T-helper 1 cell treated with Interleukin-12 subunit alpha and Interleukin-12 subunit beta and Interleukin-4 antibody, amounts not matched to agents 30 μg/mL and 1 μg/mL, for 36 hours (primary cell): ENCODE results near the gene TMCC2.
"Not testable (repeated sequence)": the region's sequence is repeated elsewhere in the genome, so short reads cannot be mapped to it uniquely, and the experiment has no call there.

ENCODE experiments used
- H3K27ac Mint-ChIP-seq: one replicate; pipeline ENCODE4 v1.8.0; 2021; ENCODE audit warnings: mild to moderate bottlenecking, mixed read lengths
- H3K27me3 Mint-ChIP-seq: one replicate; pipeline ENCODE4 v1.8.0; 2021; ENCODE audit warnings: low read depth, mixed read lengths
- H3K36me3 Mint-ChIP-seq: one replicate; pipeline ENCODE4 v1.8.0; 2021; ENCODE audit warnings: low read depth, mixed read lengths
- H3K4me1 Mint-ChIP-seq: one replicate; pipeline ENCODE4 v1.8.0; 2021; ENCODE audit warnings: low read depth, mixed read lengths
- H3K4me3 Mint-ChIP-seq: one replicate; pipeline ENCODE4 v1.8.0; 2021; ENCODE audit warnings: mild to moderate bottlenecking, moderate library complexity, mixed read lengths
- H3K9me3 Mint-ChIP-seq: one replicate; pipeline ENCODE4 v1.8.0; 2021; ENCODE audit warnings: mixed read lengths

The TMCC2 gene

GRCh38 chr1:205284420-205285144 lies 56.8 kb downstream of the TMCC2 start:
- H3K27me3 Mint-ChIP-seq = peaks cover 6% of the 10 kb centered on the region
- H3K9me3 Mint-ChIP-seq = no peaks in the 10 kb centered on the region
- H3K36me3 Mint-ChIP-seq = peaks cover 3% of the 10 kb centered on the region
- peaks cover 65% of the 10 kb centered on the region for H3K4me1 Mint-ChIP-seq
- H3K4me3 Mint-ChIP-seq = peak overlapping the region; percentile 79
- peak overlapping the region; percentile 95 for H3K27ac Mint-ChIP-seq

- H3K27me3 Mint-ChIP-seq = peaks cover 6% of the 10 kb centered on the region
- H3K4me3 Mint-ChIP-seq = peak overlapping the region; percentile 79
- peak overlapping the region; percentile 95 for H3K27ac Mint-ChIP-seq
- H3K36me3 Mint-ChIP-seq = no peaks in the 10 kb centered on the region
- no peaks in the 10 kb centered on the region for H3K9me3 Mint-ChIP-seq
- peaks cover 58% of the 10 kb centered on the region for H3K4me1 Mint-ChIP-seq
These were observed 57.8 kb downstream of the TMCC2 start for GRCh38 chr1:205285381-205286101.

DNA sequence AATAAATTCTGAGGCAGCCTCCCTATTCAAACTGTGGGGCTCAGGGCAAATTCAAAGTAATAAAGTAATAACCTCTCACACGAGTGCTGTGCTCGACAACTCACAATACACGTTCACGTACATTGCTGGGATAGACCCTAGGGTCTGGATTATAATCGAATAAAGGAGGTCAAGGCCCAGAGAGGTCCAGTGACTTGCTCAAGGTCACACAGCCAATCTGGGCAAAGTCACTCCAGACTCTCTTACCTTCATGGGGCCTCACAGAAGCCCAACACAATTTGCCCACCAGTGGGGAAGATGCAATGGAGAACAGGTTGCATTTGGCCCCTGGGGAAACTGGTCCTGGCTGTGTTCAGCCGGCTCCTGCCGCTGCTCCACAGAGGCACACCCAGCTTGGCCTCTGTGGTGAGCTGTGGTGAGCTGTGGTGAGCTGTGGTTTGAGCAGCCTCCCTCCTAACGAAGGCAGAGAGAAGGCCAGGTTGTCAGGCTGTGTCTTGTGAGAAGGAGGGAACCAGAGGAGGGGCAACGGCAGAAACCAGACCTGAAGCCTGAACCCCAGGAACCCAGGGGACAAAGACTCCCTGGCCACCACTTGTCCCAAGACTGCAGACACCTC lies 58.7 kb downstream of the TMCC2 start:
- H3K27me3 Mint-ChIP-seq = peaks cover 6% of the 10 kb centered on the region

DNA sequence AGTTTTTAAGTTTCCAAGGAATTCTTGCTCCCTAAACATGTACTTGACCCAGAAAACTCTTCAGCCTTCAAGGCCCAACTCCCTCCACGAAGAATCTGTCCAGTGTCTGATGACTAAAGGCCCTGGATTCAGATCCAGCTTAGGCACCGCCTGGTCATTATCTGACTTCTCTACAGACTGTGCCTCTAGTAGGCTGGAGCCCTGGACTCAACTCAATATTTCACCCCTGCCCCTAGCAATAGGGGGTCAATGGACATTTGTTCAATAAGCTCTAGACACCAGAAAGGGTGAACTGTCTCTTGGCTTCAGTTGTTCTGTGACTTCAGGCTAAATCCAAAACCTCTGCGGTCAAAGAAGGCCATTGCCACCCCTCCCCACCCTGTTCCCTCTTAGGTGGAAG lies 59.3 kb downstream of the TMCC2 start:
- Mint-ChIP-seq H3K27ac (peak overlapping the region; percentile 95), H3K4me1 (peaks cover 58% of the 10 kb centered on the region), H3K27me3 (peaks cover 6% of the 10 kb centered on the region), H3K9me3 (no peaks in the 10 kb centered on the region), H3K4me3 (peak overlapping the region; percentile 79), H3K36me3 (no peaks in the 10 kb centered on the region)

More for the DNA sequence above, 58.7 kb downstream of the TMCC2 start:
- H3K9me3 Mint-ChIP-seq = no peaks in the 10 kb centered on the region
- H3K4me3 Mint-ChIP-seq = peak overlapping the region; percentile 79
- no peaks in the 10 kb centered on the region for H3K36me3 Mint-ChIP-seq
- peaks cover 55% of the 10 kb centered on the region for H3K4me1 Mint-ChIP-seq
- H3K27ac Mint-ChIP-seq = peak overlapping the region; percentile 95

DNA sequence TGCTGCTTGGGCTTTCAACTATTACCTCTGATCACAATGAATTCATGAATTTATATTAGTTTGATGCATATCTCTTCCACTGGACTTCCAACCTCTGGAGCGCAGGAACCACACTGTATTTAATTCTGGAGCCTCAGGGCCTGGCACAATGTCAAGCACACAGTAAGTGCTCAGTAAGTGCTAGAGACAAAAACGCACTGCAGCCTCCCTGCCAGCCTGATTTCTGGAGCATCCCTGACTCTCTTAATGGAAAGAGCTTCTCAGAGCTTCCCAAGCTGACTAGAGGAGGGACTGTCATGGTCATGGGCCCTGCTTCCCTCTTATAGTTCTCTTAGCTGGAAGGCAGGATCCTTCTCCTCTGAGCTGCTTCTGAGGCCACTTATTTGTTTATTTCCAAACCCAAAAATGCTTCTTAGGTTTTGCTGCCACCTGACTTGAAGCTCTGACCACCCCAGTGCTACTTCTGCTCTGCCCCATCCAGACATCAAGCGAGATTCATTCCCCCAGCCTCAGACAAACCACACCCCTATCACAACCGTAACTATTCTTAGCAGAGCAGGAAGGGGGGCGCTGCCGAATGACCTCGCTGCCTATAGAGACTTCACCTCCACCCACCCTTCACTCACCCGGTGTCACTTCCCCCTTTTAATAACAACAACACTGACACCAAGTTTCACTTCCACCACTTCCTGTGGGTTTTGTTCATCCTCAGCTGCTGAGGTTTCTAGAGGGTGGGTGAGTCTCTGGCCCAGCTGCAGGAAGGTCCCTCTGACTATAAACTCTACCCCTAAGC lies 60.2 kb downstream of the TMCC2 start:
- Mint-ChIP-seq H3K9me3 (no peaks in the 10 kb centered on the region), H3K4me3 (peak overlapping the region; percentile 62), H3K27ac (peak overlapping the region; percentile 95), H3K36me3 (no peaks in the 10 kb centered on the region), H3K27me3 (no peaks in the 10 kb centered on the region), H3K4me1 (peaks cover 53% of the 10 kb centered on the region)

- Mint-ChIP-seq H3K36me3 (no peaks in the 10 kb centered on the region), H3K9me3 (no peaks in the 10 kb centered on the region), H3K4me3 (no peak overlapping the region), H3K4me1 (peaks cover 40% of the 10 kb centered on the region), H3K27ac (no peak overlapping the region), H3K27me3 (peaks cover 11% of the 10 kb centered on the region)
These were observed 63.9 kb downstream of the TMCC2 start for GRCh38 chr1:205291596-205291995.

- no peaks in the 10 kb centered on the region for H3K36me3 Mint-ChIP-seq
- H3K27ac Mint-ChIP-seq = no peak overlapping the region
- peaks cover 11% of the 10 kb centered on the region for H3K27me3 Mint-ChIP-seq
- H3K9me3 Mint-ChIP-seq = no peaks in the 10 kb centered on the region
- no peak overlapping the region for H3K4me3 Mint-ChIP-seq
- peaks cover 32% of the 10 kb centered on the region for H3K4me1 Mint-ChIP-seq
These were observed 65.8 kb downstream of the TMCC2 start for GRCh38 chr1:205293350-205294074.

GRCh38 chr1:205294175-205294917 lies 66.6 kb downstream of the TMCC2 start:
- Mint-ChIP-seq H3K4me3 (no peak overlapping the region), H3K27me3 (peaks cover 11% of the 10 kb centered on the region), H3K9me3 (no peaks in the 10 kb centered on the region), H3K4me1 (peaks cover 30% of the 10 kb centered on the region), H3K27ac (no peak overlapping the region), H3K36me3 (no peaks in the 10 kb centered on the region)

DNA sequence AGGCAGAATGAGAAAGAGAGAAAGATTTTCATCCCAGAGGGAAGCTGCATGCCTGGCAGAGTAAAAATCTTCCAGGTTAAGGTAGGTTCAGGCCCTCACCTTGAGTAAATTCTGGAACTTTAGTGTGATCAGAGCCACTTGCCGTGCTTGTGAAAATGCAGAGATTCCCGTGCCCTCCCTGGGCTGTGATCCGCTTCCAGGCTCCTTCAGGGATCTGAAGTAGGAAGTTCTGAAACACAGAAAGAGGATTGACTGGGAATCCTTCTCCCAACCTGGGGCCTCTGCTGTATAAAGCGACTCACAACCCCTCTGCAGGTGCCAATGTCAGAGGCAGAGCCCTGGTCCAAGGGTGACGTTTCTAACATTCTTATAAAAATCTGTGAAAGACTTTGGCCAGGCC lies 67.2 kb downstream of the TMCC2 start:
- H3K27ac Mint-ChIP-seq = no peak overlapping the region
- H3K9me3 Mint-ChIP-seq = no peaks in the 10 kb centered on the region
- no peak overlapping the region for H3K4me3 Mint-ChIP-seq
- H3K36me3 Mint-ChIP-seq = no peaks in the 10 kb centered on the region
- peaks cover 11% of the 10 kb centered on the region for H3K27me3 Mint-ChIP-seq
- peaks cover 28% of the 10 kb centered on the region for H3K4me1 Mint-ChIP-seq

- Mint-ChIP-seq H3K27ac (no peak overlapping the region), H3K4me3 (no peak overlapping the region), H3K27me3 (peaks cover 11% of the 10 kb centered on the region), H3K36me3 (peaks cover 4% of the 10 kb centered on the region), H3K9me3 (no peaks in the 10 kb centered on the region), H3K4me1 (peaks cover 28% of the 10 kb centered on the region)
These were observed 68.4 kb downstream of the TMCC2 start for GRCh38 chr1:205296154-205296553.

GRCh38 chr1:205297546-205298177 lies 69.9 kb downstream of the TMCC2 start:
- H3K27ac Mint-ChIP-seq = not testable (repeated sequence)
- H3K36me3 Mint-ChIP-seq = peaks cover 12% of the 10 kb centered on the region

DNA sequence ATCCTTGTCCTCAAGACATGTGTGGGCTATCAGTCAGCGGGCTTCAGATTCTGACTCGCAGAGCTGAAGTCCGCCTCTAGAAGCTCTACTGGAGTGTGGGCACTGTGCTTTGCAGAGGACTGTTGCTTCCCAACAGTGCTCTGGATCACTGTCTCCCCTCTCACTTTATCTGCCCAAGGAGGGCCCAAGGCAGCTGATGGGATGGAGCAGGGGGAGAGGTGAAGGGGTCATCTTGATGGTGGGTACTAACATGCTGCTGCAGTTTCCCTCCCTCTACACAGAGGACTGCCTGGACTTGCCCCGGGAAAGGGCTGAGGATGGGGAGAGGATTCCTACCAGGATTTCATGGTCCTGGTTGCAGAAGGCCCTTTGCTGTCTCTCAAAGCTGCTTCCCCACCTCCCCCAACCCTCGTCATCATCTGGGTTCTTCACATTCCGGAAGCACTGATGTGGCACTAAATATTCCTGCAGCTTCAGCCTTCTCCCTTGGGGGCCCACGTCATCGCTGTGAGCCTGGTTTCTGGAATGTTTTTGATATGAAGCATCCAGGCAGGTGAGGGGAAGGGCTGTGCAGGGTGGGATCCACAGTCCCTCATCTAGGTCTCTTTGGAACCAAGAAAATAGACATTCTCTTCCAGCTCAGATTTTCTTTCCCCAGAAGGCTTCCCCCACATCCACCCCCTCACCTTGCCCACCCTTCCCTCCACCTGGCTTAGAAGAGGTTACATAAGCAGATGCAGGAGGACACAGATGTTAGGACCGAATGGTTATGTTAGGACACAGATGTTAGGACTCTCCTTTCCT lies 70.6 kb downstream of the TMCC2 start:
- H3K4me3 Mint-ChIP-seq = no peak overlapping the region
- H3K9me3 Mint-ChIP-seq = no peaks in the 10 kb centered on the region
- H3K36me3 Mint-ChIP-seq = peaks cover 12% of the 10 kb centered on the region
- peaks cover 27% of the 10 kb centered on the region for H3K4me1 Mint-ChIP-seq
- H3K27ac Mint-ChIP-seq = no peak overlapping the region
- peaks cover 8% of the 10 kb centered on the region for H3K27me3 Mint-ChIP-seq

More at GRCh38 chr1:205297546-205298177, 69.9 kb downstream of the TMCC2 start:
- H3K9me3 Mint-ChIP-seq, H3K4me3 Mint-ChIP-seq: not testable (repeated sequence)
- Mint-ChIP-seq H3K4me1 (peaks cover 27% of the 10 kb centered on the region), H3K27me3 (peaks cover 11% of the 10 kb centered on the region)
